GM12801 (cell line): ENCODE data around the gene NXPE1.

Experiments used
- TF ChIP-seq, protein P1 (sequence below): IDR thresholded peaks from one replicate; pipeline ENCODE4 v1.5.1; 2011; ENCODE audit warnings: control low read depth; ENCODE audit not compliant: insufficient read length; ENCODE audit errors: extremely low read depth

Gene NXPE1

DNA sequence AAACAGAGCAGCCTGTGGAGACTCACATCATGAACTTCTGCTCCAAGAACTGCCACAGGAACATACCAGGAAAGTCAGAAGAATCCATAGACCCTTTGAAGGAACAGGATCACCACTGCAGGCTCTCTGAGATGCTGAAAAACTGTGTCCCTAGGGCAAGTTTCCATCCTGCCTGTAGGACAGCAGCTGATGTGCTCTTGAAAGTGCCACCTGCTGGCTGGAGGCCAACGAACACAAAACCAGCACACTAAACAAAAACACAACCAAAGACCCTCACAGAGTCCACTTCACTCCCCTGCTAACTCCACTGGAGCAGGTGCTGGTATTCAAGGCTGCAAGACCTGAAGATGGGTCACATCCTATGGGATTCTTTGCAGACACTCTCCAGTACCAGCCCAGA, 12.0 kb upstream of the NXPE1 start:
- TF ChIP-seq, protein P1, sequence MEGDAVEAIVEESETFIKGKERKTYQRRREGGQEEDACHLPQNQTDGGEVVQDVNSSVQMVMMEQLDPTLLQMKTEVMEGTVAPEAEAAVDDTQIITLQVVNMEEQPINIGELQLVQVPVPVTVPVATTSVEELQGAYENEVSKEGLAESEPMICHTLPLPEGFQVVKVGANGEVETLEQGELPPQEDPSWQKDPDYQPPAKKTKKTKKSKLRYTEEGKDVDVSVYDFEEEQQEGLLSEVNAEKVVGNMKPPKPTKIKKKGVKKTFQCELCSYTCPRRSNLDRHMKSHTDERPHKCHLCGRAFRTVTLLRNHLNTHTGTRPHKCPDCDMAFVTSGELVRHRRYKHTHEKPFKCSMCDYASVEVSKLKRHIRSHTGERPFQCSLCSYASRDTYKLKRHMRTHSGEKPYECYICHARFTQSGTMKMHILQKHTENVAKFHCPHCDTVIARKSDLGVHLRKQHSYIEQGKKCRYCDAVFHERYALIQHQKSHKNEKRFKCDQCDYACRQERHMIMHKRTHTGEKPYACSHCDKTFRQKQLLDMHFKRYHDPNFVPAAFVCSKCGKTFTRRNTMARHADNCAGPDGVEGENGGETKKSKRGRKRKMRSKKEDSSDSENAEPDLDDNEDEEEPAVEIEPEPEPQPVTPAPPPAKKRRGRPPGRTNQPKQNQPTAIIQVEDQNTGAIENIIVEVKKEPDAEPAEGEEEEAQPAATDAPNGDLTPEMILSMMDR, result no peak

DNA sequence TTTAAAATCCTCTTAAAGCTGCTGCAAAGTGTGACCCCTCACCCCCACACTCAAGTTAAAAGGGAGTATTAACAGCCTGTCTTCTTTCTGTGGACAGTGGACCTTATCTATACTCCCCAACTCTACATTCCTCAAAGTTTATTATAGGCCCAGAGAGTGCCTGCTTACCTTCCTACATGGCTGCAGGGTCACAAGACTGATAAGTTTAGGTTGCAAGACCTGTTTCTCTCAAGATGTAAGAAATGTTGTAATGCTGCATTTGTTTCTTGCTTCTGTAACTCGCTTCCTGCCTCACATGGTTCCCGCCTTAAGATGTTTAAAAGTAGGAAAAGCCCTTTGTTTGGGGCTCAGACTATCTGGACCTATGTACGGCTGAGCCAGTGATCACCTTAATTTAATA, 10.1 kb upstream of the NXPE1 start:
- TF ChIP-seq, protein P1, result no peak

DNA sequence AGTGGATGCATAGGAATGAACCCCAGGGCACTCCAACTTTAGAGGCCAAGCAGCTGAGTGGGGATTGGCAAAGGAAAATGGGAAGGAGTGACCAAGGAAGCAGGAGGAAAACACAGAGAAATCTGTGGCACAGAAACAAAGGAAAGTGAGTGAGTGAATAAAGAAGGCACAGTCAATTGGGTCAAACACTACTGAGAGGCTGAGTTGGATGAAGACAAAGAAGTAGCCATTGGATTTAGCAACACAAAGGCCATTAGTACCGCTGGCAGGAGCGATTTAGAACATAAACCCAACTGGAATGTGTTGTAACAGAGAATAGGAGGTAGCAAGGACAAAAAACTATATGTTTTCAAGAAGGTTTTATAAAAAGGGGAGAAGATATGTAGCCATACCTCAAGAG, 6.6 kb upstream of the NXPE1 start:
- TF ChIP-seq, protein P1, result no peak

DNA sequence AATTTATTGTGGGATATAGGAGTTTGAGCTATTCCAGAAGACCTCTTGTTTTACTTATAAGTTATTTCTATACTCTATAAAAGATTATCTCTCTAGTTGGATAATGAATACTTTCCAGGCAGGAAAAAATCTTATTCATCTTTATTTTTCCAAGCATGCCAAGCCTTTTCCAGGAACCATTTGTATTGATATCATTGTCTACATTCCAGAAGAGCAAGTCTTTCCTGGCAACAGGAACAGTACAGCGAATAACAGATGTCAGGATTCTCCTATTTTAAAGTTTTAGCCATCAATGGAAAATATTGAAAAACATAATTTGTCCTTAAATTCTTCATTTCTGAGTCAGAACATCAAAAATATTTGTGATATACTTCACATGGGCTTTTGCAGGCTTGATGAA, 5.2 kb upstream of the NXPE1 start:
- TF ChIP-seq, protein P1, result no peak

DNA sequence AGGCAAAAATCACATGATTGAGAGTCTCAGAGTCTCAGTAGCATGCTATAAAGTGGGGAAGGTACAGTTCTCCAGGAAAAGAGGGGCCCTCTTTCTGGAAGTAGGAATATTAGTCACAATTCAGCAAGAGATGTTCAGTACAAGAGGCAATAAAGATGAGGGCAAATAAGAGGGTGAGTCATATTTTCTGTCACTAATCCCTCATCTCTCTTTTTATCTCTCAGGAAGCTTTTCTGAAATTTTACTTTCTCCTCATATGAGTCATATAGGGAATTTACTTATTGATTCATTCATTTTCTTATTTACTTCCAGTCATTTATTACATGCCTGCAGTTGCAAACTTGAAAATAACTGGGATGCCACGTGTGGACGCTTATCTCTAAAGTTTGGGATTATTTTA, 3.4 kb upstream of the NXPE1 start:
- TF ChIP-seq, protein P1, result no peak

DNA sequence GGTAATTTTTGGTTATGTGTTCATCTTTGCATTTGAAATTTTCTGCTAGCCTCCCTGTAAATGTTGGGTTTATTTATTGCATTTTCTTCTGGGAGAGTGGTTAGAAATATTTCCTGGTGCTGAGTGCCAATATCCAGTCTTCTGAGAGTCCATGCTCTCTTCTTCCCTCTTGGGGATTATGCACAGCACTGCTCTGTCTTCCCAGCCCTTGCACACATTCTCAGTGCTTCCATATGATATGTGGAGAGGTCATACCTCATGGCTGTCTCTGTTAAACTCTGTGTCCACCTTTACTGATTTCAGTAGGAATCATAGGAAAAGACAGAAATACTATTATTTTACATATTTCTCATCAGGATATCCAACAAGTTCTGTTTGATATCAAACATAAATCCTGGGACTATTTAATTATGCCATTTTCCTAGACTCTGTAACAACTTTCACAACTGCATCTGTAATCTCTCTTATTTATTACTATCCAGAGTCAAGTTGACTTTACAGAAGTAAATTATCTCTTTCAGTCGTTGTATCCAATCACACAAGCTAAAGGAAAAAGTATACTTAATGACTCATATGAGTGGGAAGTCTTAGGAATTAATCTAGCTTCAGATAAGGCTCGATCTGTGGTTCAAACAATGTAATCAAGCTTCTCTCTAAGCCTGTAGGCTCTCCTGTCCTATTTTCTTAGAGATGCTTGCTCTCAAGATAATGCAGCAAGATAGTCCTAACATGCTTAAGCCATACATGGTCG, 2.7 kb upstream of the NXPE1 start:
- TF ChIP-seq, protein P1, result no peak

DNA sequence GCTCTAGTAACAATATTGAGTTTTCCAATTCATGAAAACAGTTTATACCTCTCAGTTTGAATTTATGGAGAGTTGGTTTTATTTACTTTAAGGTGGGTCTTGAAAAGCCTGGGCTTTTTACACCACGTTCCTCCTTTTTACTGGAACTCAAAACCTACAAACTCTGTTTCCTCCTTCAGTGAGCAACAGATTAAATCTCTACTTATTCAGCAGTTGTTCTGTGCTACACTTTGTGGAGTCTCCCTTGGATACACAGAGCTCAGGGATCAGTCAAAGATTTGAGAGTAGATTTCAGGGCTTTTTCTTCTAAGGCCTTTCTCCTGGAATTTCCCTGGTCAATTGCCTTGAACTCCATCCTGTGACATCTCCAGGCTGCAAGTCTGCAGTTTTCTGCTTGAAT, 3.5 kb downstream of the NXPE1 start:
- TF ChIP-seq, protein P1, result no peak
